T-helper 1 cell treated with Interleukin-12 subunit alpha and Interleukin-12 subunit beta and Interleukin-4 antibody, amounts not matched to agents 30 μg/mL and 1 μg/mL, for 36 hours (primary cell): ENCODE results near the gene PPP1R1A.

Experiments used
- H3K27ac Mint-ChIP-seq: one replicate; pipeline ENCODE4 v1.8.0; 2021; ENCODE audit warnings: mild to moderate bottlenecking, mixed read lengths
- H3K27me3 Mint-ChIP-seq: one replicate; pipeline ENCODE4 v1.8.0; 2021; ENCODE audit warnings: low read depth, mixed read lengths
- H3K36me3 Mint-ChIP-seq: one replicate; pipeline ENCODE4 v1.8.0; 2021; ENCODE audit warnings: low read depth, mixed read lengths
- H3K4me1 Mint-ChIP-seq: one replicate; pipeline ENCODE4 v1.8.0; 2021; ENCODE audit warnings: low read depth, mixed read lengths
- H3K4me3 Mint-ChIP-seq: one replicate; pipeline ENCODE4 v1.8.0; 2021; ENCODE audit warnings: mild to moderate bottlenecking, moderate library complexity, mixed read lengths
- H3K9me3 Mint-ChIP-seq: one replicate; pipeline ENCODE4 v1.8.0; 2021; ENCODE audit warnings: mixed read lengths

The PPP1R1A gene

DNA sequence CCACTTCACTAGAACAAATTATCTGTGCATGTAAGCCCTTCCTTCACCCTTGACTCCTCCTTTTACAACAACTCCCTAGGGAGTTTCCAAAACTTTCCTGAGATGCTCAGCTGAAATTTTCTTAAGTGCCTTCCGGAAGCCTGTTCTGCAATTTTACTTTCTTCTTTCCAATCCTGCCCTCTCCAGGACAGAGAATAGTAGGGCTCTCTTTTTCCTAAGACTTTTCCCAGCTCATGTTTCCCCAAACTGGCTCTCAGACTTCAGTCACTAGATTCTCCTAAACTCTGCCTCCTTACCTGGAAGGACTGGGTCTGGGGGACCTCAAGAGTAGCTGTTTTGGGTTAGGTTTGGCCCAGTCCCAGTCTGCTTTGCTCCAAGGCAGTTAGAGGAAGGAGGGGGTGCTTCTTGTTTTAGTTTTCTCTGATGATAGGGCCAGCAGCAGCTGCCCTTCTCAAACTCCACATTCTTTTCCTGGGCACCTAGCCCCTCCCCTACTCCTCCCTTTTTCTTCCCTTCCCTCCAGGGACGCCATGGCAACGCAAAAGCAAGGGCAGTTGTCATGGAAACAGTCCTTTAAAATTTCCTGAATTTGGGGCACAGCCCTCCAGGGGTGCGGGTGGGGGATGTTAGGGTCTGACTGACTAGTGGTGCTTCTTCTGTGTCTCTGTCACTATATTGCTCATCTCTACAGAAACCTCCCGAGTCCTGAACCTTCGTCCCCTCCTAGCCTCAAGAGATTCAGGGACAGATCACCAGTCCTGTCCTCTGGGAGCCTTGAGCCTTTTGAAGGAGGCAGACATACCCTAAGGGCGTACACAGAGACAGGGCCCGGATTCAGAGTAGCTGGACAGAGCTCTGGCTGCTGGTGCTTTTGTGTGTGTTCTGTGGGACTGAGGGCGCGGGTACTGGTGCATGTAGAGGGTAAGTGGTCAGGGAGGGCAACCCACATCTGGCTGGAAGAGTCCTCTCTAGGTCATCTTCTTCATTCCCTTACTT is 17.0 kb downstream of the PPP1R1A start:
- H3K9me3 Mint-ChIP-seq = no peaks in the 10 kb centered on the region
- no peak overlapping the region for H3K4me3 Mint-ChIP-seq
- no peaks in the 10 kb centered on the region for H3K4me1 Mint-ChIP-seq
- H3K27ac Mint-ChIP-seq = no peak overlapping the region
- H3K27me3 Mint-ChIP-seq = no peaks in the 10 kb centered on the region
- H3K36me3 Mint-ChIP-seq = peaks cover 47% of the 10 kb centered on the region

GRCh38 chr12:54569995-54570528 is 18.4 kb downstream of the PPP1R1A start:
- H3K27me3 Mint-ChIP-seq = no peaks in the 10 kb centered on the region
- no peaks in the 10 kb centered on the region for H3K4me1 Mint-ChIP-seq
- H3K9me3 Mint-ChIP-seq = no peaks in the 10 kb centered on the region
- H3K27ac Mint-ChIP-seq = no peak overlapping the region
- no peak overlapping the region for H3K4me3 Mint-ChIP-seq
- H3K36me3 Mint-ChIP-seq = peaks cover 38% of the 10 kb centered on the region

DNA sequence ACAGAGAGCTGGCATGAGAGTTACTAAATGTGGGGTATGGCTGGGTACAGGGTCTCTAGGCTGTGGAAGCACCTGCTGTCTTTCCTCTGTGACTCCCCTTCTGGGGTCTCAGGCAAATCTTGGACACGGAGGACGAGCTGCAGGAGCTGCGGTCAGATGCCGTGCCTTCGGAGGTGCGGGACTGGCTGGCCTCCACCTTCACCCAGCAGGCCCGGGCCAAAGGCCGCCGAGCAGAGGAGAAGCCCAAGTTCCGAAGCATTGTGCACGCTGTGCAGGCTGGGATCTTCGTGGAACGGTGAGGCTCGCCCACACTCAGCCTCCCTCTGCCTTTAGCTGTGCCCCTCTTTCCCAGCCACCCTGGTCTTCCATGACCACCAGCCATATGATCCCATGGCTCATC is 19.4 kb downstream of the PPP1R1A start:
- Mint-ChIP-seq H3K9me3 (no peaks in the 10 kb centered on the region), H3K4me3 (no peak overlapping the region), H3K27me3 (no peaks in the 10 kb centered on the region), H3K4me1 (peaks cover 3% of the 10 kb centered on the region), H3K36me3 (peaks cover 37% of the 10 kb centered on the region), H3K27ac (no peak overlapping the region)

DNA sequence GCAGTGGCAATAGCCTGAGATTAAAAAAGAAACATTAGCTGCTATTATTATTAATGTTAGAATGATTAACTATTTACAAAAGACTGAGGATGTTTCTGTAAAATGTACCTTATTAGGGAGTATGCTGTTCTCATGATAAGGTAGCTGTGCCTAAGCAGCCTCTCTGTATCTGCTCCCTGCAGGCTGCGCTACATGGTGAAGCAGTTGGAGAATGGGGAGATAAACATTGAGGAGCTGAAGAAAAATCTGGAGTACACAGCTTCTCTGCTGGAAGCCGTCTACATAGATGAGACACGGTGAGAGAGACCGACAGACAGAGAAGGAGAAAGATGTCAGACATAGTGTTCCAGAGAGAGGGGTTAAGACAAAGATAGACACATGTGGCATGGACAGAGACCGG is 21.7 kb downstream of the PPP1R1A start:
- no peaks in the 10 kb centered on the region for H3K9me3 Mint-ChIP-seq
- no peak overlapping the region for H3K27ac Mint-ChIP-seq
- H3K4me1 Mint-ChIP-seq = peaks cover 17% of the 10 kb centered on the region
- peaks cover 24% of the 10 kb centered on the region for H3K36me3 Mint-ChIP-seq
- no peak overlapping the region for H3K4me3 Mint-ChIP-seq
- no peaks in the 10 kb centered on the region for H3K27me3 Mint-ChIP-seq

- Mint-ChIP-seq H3K27ac (no peak overlapping the region), H3K27me3 (no peaks in the 10 kb centered on the region), H3K4me1 (peaks cover 25% of the 10 kb centered on the region), H3K36me3 (peaks cover 18% of the 10 kb centered on the region), H3K4me3 (no peak overlapping the region), H3K9me3 (no peaks in the 10 kb centered on the region)
Observed at GRCh38 chr12:54565986-54566544, 22.4 kb downstream of the PPP1R1A start.

DNA sequence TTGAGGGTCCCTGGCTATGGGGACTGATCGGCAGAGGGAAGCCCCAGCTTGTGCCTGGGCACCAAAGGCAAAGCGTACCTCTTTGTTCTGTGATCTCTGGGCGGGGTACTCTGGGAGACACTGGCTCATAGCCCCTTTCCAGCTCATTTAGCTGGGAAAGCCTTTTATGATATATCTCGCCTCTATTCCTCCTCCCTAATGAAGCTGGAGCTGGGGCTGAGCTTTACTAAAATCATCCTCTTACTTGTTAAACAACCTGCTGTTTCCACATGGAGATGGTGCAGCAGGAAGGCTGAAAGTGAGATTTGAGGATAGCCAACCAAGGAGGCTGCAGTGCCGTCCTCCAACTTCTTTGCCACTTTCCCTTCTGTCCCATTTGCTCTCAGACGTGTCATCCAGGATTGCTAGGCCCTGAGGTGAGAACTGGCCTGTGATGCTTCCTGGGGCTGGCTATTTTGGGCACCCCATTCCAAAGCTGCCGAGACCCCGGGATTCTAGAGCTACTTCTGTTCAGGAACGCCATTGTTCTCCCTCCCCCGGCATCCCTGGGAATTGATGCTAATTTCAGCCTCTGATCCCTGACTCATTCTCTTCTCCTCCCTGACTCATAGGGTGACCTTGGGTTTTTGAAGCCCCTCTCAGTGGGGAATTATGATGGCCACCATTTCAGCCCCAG is 23.0 kb downstream of the PPP1R1A start:
- Mint-ChIP-seq H3K27me3 (no peaks in the 10 kb centered on the region), H3K9me3 (no peaks in the 10 kb centered on the region), H3K27ac (no peak overlapping the region), H3K4me3 (no peak overlapping the region), H3K4me1 (peaks cover 29% of the 10 kb centered on the region), H3K36me3 (peaks cover 13% of the 10 kb centered on the region)

DNA sequence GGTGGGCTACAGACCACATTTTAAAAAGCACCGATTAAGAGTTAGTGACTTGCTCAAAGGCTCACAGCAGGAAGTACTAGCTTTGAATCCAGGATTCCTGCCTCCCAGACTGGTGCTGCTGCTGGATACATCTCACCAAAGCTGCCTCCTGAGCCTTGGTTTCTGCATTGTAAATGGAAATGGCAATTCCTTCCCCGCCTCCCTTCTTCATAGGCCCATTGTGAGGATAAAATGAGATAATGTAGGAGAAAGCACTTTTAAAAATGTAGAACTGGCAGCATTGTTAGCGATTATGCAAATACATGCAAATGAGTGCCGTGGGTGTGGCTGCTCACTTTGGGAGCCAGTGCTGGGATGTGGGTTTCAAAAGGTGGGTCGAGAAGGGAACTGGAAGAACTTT is 23.7 kb downstream of the PPP1R1A start:
- H3K27me3 Mint-ChIP-seq = no peaks in the 10 kb centered on the region
- H3K9me3 Mint-ChIP-seq = no peaks in the 10 kb centered on the region
- H3K36me3 Mint-ChIP-seq = peaks cover 10% of the 10 kb centered on the region
- H3K4me3 Mint-ChIP-seq = no peak overlapping the region
- peaks cover 36% of the 10 kb centered on the region for H3K4me1 Mint-ChIP-seq
- H3K27ac Mint-ChIP-seq = no peak overlapping the region

- no peak overlapping the region for H3K4me3 Mint-ChIP-seq
- peaks cover 40% of the 10 kb centered on the region for H3K4me1 Mint-ChIP-seq
- H3K36me3 Mint-ChIP-seq = peaks cover 9% of the 10 kb centered on the region
- H3K27me3 Mint-ChIP-seq = no peaks in the 10 kb centered on the region
- no peak overlapping the region for H3K27ac Mint-ChIP-seq
- H3K9me3 Mint-ChIP-seq = no peaks in the 10 kb centered on the region
Observed at GRCh38 chr12:54563787-54564186, 24.7 kb downstream of the PPP1R1A start.

DNA sequence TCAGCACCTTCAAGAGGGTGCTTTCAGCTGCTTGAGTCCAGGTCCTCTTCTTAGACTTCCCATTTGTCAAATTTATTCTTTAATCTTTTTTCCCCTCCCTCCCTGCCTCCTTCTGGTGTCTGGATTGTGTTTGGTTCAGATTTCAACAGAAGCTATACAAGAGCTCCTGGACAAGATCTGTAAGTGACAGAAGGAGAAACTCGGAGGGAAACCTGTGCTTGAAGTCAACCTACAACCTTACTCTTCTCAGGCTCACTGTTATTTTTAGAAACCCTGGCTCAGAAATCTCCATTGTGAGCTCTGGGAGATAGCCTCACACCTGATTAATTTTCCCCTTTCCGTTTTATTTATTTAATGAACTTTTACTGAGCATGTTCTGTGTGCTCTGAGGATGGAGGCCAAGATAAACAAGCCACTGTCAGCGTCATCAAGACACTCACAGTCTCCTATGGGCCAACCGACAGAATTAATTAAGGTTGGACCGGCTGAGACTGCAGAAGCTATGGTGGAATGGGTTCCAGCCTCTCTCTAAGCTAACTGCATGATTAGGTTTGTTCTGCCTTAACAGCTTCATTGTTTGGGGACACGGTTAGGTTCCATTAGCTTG is 25.6 kb downstream of the PPP1R1A start:
- Mint-ChIP-seq H3K9me3 (no peaks in the 10 kb centered on the region), H3K36me3 (peaks cover 7% of the 10 kb centered on the region), H3K27me3 (no peaks in the 10 kb centered on the region), H3K4me3 (no peak overlapping the region), H3K27ac (no peak overlapping the region), H3K4me1 (peaks cover 40% of the 10 kb centered on the region)

GRCh38 chr12:54561164-54561563 is 27.3 kb downstream of the PPP1R1A start:
- Mint-ChIP-seq H3K9me3 (no peaks in the 10 kb centered on the region), H3K4me1 (peaks cover 40% of the 10 kb centered on the region), H3K27ac (peak overlapping the region; percentile 82), H3K27me3 (no peaks in the 10 kb centered on the region), H3K4me3 (peak overlapping the region; percentile 85), H3K36me3 (peaks cover 4% of the 10 kb centered on the region)

- Mint-ChIP-seq H3K36me3 (peaks cover 4% of the 10 kb centered on the region), H3K9me3 (no peaks in the 10 kb centered on the region), H3K4me3 (peak overlapping the region; percentile 85), H3K4me1 (peaks cover 40% of the 10 kb centered on the region), H3K27me3 (no peaks in the 10 kb centered on the region), H3K27ac (peak overlapping the region; percentile 91)
Observed at GRCh38 chr12:54560374-54560858, 28.0 kb downstream of the PPP1R1A start.

GRCh38 chr12:54558759-54559158 is 29.7 kb downstream of the PPP1R1A start:
- no peaks in the 10 kb centered on the region for H3K27me3 Mint-ChIP-seq

GRCh38 chr12:54558311-54558710 is 30.1 kb downstream of the PPP1R1A start:
- no peak overlapping the region for H3K4me3 Mint-ChIP-seq
- no peaks in the 10 kb centered on the region for H3K27me3 Mint-ChIP-seq
- peaks cover 36% of the 10 kb centered on the region for H3K4me1 Mint-ChIP-seq
- H3K36me3 Mint-ChIP-seq = peaks cover 8% of the 10 kb centered on the region
- no peak overlapping the region for H3K27ac Mint-ChIP-seq
- no peaks in the 10 kb centered on the region for H3K9me3 Mint-ChIP-seq

More at GRCh38 chr12:54558759-54559158, 29.7 kb downstream of the PPP1R1A start:
- Mint-ChIP-seq H3K9me3 (no peaks in the 10 kb centered on the region), H3K27ac (no peak overlapping the region), H3K36me3 (peaks cover 4% of the 10 kb centered on the region), H3K4me1 (peaks cover 36% of the 10 kb centered on the region), H3K4me3 (no peak overlapping the region)

DNA sequence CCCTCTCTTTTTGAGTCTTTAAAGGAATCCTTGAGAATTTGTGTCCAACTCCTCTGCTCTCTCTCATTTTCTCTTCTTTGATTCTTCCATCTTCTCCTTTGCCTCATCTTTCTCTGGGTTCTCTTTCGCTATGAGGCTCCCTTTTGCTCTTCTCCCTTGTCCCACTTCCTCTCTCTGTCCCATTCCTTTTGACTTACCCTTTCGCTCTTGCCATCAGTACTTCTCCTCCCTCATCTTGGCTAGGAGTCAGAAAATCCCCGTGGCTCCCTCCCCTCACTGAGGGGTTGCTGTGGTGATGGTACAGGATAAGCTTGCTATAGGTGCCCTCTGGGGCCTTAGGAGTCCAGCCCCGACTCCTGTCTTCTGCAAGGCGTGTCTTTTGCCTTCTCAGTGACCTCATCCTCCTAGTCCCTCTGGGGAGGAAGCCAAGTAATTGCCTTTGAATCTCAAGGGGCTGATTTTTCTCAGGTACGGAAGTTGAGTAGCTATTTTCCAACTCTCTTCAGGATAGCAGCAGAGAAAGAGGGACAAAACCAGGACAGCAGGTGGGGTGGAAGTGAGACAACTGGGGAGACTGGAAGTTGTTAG is 32.7 kb downstream of the PPP1R1A start:
- Mint-ChIP-seq H3K27me3 (no peaks in the 10 kb centered on the region), H3K36me3 (peaks cover 12% of the 10 kb centered on the region), H3K4me1 (peaks cover 19% of the 10 kb centered on the region), H3K4me3 (no peak overlapping the region), H3K9me3 (no peaks in the 10 kb centered on the region), H3K27ac (no peak overlapping the region)
